C4-2B (cell line): Measurements from ENCODE around the gene TBC1D22A.

Experiments used
- CTCF ChIP-seq: fragments of 450-650 bp; conservative IDR thresholded peaks from 2 replicates; pipeline ENCODE4 v1.5.1; 2017; ENCODE audit warnings: mild to moderate bottlenecking
- ZFX ChIP-seq: fragments of 450-650 bp; IDR thresholded peaks from 2 replicates; pipeline ENCODE4 v1.6.1; 2017

- TF ChIP-seq CTCF (no peak), ZFX (no peak)
Observed at GRCh38 chr22:47202819-47203553, 440.5 kb downstream of the TBC1D22A start.
